Heart left ventricle (tissue), 16 donors: ENCODE measurements around the gene CKM. TPM values are rescaled to one million over a fixed set of nuclear protein-coding genes. Genes with fewer than 3 reads are reported as not detected.

Source experiments
- ATAC-seq, 4 donors: fragments of 200-7000 bp; cut with Tn5 transposase; one replicate each; pipeline ENCODE4 v1.9.1; 2020 to 2022; ENCODE audit warnings: moderate library complexity in 4 of 4, mild to moderate bottlenecking in 3 of 4, moderate number of reproducible peaks in 1 of 4
- DNase-seq, 5 donors: peaks; one replicate each; pipeline ENCODE4 v3.0.0-alpha.2; 2020
- H3K27ac ChIP-seq, 12 donors: fragments of 200-600 bp; sonication (generic) in 4 of 12; one replicate each; pipeline versions ENCODE4 v1.5.0 to v1.8.0; 2016 to 2022; ENCODE audit warnings: mild to moderate bottlenecking in 2 of 12
- H3K27me3 ChIP-seq, 9 donors: fragments of 200-600 bp; sonication (generic) in 2 of 9; one replicate each; pipeline versions ENCODE4 v1.5.1 to v1.8.0; 2016 to 2022; ENCODE audit warnings: mild to moderate bottlenecking in 3 of 9
- H3K36me3 ChIP-seq, 9 donors: fragments of 200-600 bp; sonication (generic) in 2 of 9; one replicate each; pipeline versions ENCODE4 v1.5.0 to v1.8.0; 2018 to 2022; ENCODE audit warnings: mild to moderate bottlenecking in 2 of 9
- H3K4me1 ChIP-seq, 12 donors: fragments of 200-600 bp; sonication (generic) in 4 of 12; one replicate each; pipeline versions ENCODE4 v1.5.0 to v1.8.0; 2016 to 2022; ENCODE audit warnings: mild to moderate bottlenecking in 3 of 12
- H3K4me3 ChIP-seq, 12 donors: fragments of 200-600 bp; sonication (generic) in 4 of 12; one replicate each; pipeline versions ENCODE4 v1.5.0 to v1.8.0; 2017 to 2022; ENCODE audit warnings: mild to moderate bottlenecking in 9 of 12, moderate library complexity in 4 of 12
- H3K9me3 ChIP-seq, 12 donors: fragments of 200-600 bp; sonication (generic) in 4 of 12; one replicate each; pipeline versions ENCODE4 v1.5.0 to v1.8.0; 2016 to 2022; ENCODE audit warnings: mild to moderate bottlenecking in 1 of 12
- POLR2A ChIP-seq, 2 donors: fragments of 450-650 bp; IDR thresholded peaks; one replicate each; pipeline ENCODE4 v1.6.1; 2017; ENCODE audit warnings: antibody characterized with exemption in 2 of 2, mild to moderate bottlenecking in 2 of 2, moderate library complexity in 2 of 2
- WGBS, 4 donors: extraction: QIAGEN DNeasy Blood & Tissue Kit in 2 of 4; methylation state at CpG; one replicate each; pipeline versions ENCODE4 v1.1.5 to v1.1.7; 2013 to 2018; 5-methylcytosine and 5-hydroxymethylcytosine counted together
- intact Hi-C, 10 donors: fragments of 100-400 bp; cut with DNase I; formaldehyde crosslinking; loops; one replicate each; pipeline versions ENCODE4 v1.11.1 to v1.14.2; 2022
- polyA plus RNA-seq, 2 donors: library from polyadenylated mRNA; stranded (reverse); fragments of 200-250 nt; gene quantifications; one replicate each; pipeline ENCODE4 v1.2.3, GENCODE V29; 2013
- total RNA-seq, 9 donors: library from RNA; depleted of rRNA in 2 of 9; stranded (reverse); fragments of >200 nt in 2 of 9; fragmentation: NEBNext Ultra II Directional in 3 of 9; extraction: Animal tissue kit (Norgen Biotek cat#: 25700) in 3 of 9; gene quantifications; one replicate each; pipeline versions ENCODE4 v1.1.0 to v1.2.4, GENCODE V29; 2016 to 2023
- TF ChIP-seq, protein P1 (sequence below), 12 donors: fragments of 200-600 bp; sonication (generic) in 4 of 12; IDR thresholded peaks; one replicate each; pipeline versions ENCODE4 v1.5.0 to v1.8.0; 2018 to 2022; ENCODE audit warnings: antibody characterized with exemption in 12 of 12, mild to moderate bottlenecking in 5 of 12
- donor health status: ischemic (EF 13 %, LVEDD 7.1; RV severe dilation, severe dysfunction).
- donor health status: healthy with polysubstance abuse.
- donor health status: DM: no; HTN: yes; CAD: no.
- donor health status: DM: no; HTN: no; CAD: no.
- donor health status: ischemic (EF 25% LVEDD 6.9; RV normal size, moderate dysfunction).
- donor health status: ischemic (EF 25% LVEDD 5.7; RV mildly dilated, moderate dysfunction).
- donor health status: healthy.
- donor health status: DM: yes; HTN: yes; CAD: no.
- donor health status: ischemic (EF 35%, LVEDD 5.7; RV mildly dilated, moderate dysfunction).
- donor health status: nonischemic (EF 11% LVEDD 7.7; RV severe dilation, severe dysfunction).
- donor health status: DM: yes; HTN: yes; CAD: no.
- donor health status: PGD.
- donor health status: ischemic (EF 29% LVEDD 5.4; RV normal size, mild dysfunction).
- donor health status: nonischemic (EF 23%, LVEDD 6.1; RV moderate dilation, normal function).

CKM gene
- total and polyA plus RNA-seq, 11 donors = 1,885 to 11,128 (median 3,786) TPM

DNA sequence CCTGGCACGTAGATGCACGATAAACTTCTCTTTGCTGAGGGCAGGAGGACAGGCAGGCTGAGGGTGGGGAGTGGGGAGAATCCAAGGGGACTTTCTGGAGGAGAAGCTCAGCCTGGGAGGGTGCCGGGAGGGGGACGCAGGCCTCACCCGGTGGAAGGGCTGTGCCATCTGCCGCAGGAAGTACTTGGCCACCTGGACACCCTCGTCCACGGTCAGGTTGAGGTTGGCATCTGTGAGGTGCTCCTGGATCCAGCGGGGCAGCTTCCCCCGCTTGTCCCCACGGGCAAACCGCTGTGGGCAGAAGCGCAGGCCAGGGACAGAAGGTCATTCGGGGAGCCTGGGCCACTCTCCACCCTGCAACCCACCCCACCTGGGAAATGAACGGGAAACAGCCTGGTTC is 29.4 kb upstream of the CKM start:
- peaks cover 0 to 9% (median 0%) of the 10 kb centered on the region in 9 donors for H3K27me3 ChIP-seq
- H3K36me3 ChIP-seq = peaks cover 0 to 51% (median 28%) of the 10 kb centered on the region in 9 donors
- TF ChIP-seq, protein P1, sequence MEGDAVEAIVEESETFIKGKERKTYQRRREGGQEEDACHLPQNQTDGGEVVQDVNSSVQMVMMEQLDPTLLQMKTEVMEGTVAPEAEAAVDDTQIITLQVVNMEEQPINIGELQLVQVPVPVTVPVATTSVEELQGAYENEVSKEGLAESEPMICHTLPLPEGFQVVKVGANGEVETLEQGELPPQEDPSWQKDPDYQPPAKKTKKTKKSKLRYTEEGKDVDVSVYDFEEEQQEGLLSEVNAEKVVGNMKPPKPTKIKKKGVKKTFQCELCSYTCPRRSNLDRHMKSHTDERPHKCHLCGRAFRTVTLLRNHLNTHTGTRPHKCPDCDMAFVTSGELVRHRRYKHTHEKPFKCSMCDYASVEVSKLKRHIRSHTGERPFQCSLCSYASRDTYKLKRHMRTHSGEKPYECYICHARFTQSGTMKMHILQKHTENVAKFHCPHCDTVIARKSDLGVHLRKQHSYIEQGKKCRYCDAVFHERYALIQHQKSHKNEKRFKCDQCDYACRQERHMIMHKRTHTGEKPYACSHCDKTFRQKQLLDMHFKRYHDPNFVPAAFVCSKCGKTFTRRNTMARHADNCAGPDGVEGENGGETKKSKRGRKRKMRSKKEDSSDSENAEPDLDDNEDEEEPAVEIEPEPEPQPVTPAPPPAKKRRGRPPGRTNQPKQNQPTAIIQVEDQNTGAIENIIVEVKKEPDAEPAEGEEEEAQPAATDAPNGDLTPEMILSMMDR (IDR thresholded peaks at IDR 0.05) = no peak
- no peak for TF ChIP-seq POLR2A (IDR thresholded peaks at IDR 0.05)
- no peak for ATAC-seq
- H3K4me1 ChIP-seq = no peaks in the 10 kb centered on the region
- intact Hi-C loops = no loop called here
- no peaks in the 10 kb centered on the region for H3K9me3 ChIP-seq
- H3K27ac ChIP-seq = no peak overlapping the region
- H3K4me3 ChIP-seq = no peak overlapping the region
- no peak for DNase-seq
- WGBS, 4 donors = 83 to 94% (median 89%) methylated on average over 12 to 15 of the region's 15 CpGs

DNA sequence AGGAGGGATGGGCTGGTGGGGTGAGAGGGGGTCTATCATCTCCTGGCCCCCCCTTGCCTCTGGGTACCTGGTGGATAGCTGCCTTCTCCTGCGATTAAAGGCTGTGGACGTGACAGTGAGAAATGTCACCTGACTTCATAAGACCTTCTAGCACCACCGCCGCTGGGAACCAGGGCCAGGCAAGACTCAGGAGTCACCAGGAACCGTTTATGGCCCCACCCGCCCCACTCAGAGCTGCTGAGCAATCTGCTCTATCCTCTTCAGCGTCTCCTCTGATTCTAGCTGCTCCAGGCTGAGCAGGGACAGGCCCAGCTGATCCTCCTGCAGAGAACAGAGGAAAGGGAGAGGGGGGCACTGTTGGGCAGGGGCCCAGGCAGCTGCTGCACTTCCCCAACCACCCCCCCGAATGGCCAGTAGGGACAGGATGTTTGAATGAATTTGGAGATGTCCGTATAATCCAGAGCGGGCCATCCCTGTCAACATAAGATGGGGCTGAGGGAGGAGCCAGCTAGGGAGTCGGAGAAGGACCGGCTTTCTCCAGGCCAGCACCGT is 28.8 kb upstream of the CKM start:
- H3K4me3 ChIP-seq = no peak overlapping the region
- no peak for DNase-seq
- 75 to 88% (median 76%) methylated on average over 7 to 13 of the region's 13 CpGs for WGBS, 4 donors
- H3K4me1 ChIP-seq = no peaks in the 10 kb centered on the region
- H3K36me3 ChIP-seq = peaks cover 0 to 47% (median 26%) of the 10 kb centered on the region in 9 donors
- peaks cover 0 to 15% (median 2%) of the 10 kb centered on the region in 9 donors for H3K27me3 ChIP-seq
- no peak for ATAC-seq
- intact Hi-C loops = no loop called here
- no peak overlapping the region for H3K27ac ChIP-seq
- H3K9me3 ChIP-seq = no peaks in the 10 kb centered on the region
- TF ChIP-seq, protein P1 (IDR thresholded peaks at IDR 0.05) = no peak
- no peak for TF ChIP-seq POLR2A (IDR thresholded peaks at IDR 0.05)

DNA sequence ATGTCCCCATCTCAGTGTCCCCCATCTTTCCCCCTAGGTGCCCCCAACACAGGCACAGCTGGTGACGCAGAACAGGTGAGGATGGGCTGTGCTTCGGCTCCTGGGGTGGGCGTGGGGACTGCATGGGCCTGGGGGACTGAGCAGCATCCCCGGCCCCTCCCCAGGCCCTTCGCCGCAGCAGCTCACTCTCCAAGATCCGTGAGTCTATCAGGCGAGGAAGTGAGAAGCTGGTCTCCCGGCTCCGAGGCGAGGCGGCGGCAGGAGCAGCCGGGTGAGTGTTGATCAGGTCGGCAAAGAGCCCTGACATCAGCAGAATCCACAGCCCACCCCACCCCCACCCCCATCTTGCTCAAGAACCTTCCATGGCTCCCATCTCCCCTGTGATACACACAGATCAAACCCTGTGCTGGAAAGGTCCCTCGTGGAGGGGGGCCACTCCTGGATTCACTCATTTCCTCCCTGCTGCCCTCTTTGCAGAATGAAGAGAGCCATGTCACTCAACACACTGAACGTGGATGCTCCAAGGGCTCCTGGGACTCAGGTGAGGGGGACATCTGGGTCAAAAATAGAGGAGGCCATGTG is 27.9 kb upstream of the CKM start:
- Histone ChIP-seq H3K4me1 (no peaks in the 10 kb centered on the region), H3K27ac (no peak overlapping the region), H3K36me3 (peaks cover 0 to 40% (median 25%) of the 10 kb centered on the region in 9 donors), H3K27me3 (peaks cover 0 to 24% (median 7%) of the 10 kb centered on the region in 9 donors), H3K9me3 (no peaks in the 10 kb centered on the region), H3K4me3 (no peak overlapping the region)
- TF ChIP-seq, protein P1 (IDR thresholded peaks at IDR 0.05) = no peak
- no peak for TF ChIP-seq POLR2A (IDR thresholded peaks at IDR 0.05)
- intact Hi-C loops = no loop called here
- DNase-seq (no peak), ATAC-seq (no peak)
- 83 to 87% (median 86%) methylated on average over 16 to 17 of the region's 17 CpGs for WGBS, 4 donors

DNA sequence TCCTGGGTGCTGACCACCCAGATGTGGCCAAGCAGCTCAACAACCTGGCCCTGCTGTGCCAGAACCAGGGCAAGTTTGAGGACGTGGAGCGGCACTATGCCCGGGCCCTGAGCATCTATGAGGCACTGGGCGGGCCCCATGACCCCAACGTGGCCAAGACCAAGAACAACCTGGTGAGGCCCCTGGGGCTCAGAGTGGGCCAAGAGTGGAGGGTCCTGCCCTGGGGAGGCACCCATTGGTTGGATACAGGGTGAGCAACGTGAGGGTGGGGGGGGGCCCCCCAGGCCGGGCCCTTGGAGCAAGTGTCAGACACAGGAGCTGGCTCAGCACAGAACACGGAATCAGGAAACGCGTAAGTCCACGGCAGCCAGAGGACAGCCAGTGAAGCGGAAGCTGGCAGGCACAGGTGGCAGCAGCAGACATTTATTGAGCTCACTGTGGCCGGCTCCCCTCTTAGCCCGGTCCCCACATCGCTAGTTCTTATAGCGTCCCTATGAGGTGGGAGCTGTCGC is 26.8 kb upstream of the CKM start:
- H3K9me3 ChIP-seq = no peaks in the 10 kb centered on the region
- intact Hi-C loops = loop anchor here in 1 of 10 donors (10.0 kb wide), 2 partner anchors 155 to 445 kb away; partner anchors contain the start of gene APOE
- H3K4me3 ChIP-seq = no peak overlapping the region
- WGBS, 4 donors = 87 to 89% (median 89%) methylated on average over 12 to 17 of the region's 17 CpGs
- peaks cover 0 to 37% (median 22%) of the 10 kb centered on the region in 9 donors for H3K36me3 ChIP-seq
- H3K27ac ChIP-seq = no peak overlapping the region
- no peak for ATAC-seq
- no peak for DNase-seq
- TF ChIP-seq POLR2A (IDR thresholded peaks at IDR 0.05) = no peak
- TF ChIP-seq, protein P1 (IDR thresholded peaks at IDR 0.05) = no peak
- H3K27me3 ChIP-seq = peaks cover 0 to 24% (median 7%) of the 10 kb centered on the region in 9 donors
- H3K4me1 ChIP-seq = no peaks in the 10 kb centered on the region
